GM19193 (cell line): Measurements from ENCODE around the gene UNC79.

Source experiments
- POLR2A ChIP-seq: IDR thresholded peaks from 4 replicates; pipeline ENCODE4 v1.6.1; 2011; ENCODE audit not compliant: insufficient read depth, insufficient read length; ENCODE audit errors: extremely low read depth

UNC79 gene

GRCh38 chr14:93747560-93747959 lies 316.8 kb downstream of the UNC79 start:
- no peak for TF ChIP-seq POLR2A

- TF ChIP-seq POLR2A = no peak
Observed at GRCh38 chr14:93748208-93749075, 317.7 kb downstream of the UNC79 start.

GRCh38 chr14:93749076-93749420 lies 318.3 kb downstream of the UNC79 start:
- TF ChIP-seq POLR2A = no peak

- no peak for TF ChIP-seq POLR2A
Observed at GRCh38 chr14:93751946-93752655, 321.4 kb downstream of the UNC79 start.

GRCh38 chr14:93752980-93753561 lies 322.3 kb downstream of the UNC79 start:
- TF ChIP-seq POLR2A = no peak

- TF ChIP-seq POLR2A = no peak
Observed at GRCh38 chr14:93753647-93754046, 322.9 kb downstream of the UNC79 start.

GRCh38 chr14:93757206-93757605 lies 326.5 kb downstream of the UNC79 start:
- TF ChIP-seq POLR2A = no peak
